ENCODE measurements around the gene KIF23.

DNA sequence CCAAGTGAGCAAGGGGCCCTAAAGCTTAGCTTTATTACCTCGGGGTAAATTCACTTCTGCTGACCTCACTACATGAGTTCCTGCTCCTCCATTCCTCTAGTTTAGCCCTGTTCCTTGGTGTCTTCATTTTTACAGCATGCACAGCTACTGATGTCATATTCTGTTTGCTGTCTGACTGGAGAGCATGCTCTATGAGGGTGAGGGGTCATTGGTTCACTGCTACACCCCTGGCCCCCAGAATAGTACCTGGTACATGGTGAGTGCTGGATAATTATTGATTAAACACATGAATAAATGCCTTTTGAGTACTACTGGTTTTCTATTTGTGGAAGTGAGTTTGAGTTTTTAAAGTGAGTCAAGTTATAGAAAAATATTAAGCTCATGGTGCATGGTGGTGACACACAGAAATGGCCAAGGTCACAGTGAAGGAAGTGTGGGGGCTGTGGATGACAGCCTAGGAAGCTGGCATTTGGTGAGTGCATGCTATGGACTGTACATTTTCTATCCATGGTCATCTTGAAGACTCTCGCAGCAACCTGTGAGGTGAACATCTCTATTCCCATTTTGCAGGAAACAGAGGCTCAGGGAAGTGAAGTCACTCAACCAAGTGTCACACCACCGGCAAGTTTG, 72.4 kb downstream of the KIF23 start:
- TF ChIP-seq, protein P1, sequence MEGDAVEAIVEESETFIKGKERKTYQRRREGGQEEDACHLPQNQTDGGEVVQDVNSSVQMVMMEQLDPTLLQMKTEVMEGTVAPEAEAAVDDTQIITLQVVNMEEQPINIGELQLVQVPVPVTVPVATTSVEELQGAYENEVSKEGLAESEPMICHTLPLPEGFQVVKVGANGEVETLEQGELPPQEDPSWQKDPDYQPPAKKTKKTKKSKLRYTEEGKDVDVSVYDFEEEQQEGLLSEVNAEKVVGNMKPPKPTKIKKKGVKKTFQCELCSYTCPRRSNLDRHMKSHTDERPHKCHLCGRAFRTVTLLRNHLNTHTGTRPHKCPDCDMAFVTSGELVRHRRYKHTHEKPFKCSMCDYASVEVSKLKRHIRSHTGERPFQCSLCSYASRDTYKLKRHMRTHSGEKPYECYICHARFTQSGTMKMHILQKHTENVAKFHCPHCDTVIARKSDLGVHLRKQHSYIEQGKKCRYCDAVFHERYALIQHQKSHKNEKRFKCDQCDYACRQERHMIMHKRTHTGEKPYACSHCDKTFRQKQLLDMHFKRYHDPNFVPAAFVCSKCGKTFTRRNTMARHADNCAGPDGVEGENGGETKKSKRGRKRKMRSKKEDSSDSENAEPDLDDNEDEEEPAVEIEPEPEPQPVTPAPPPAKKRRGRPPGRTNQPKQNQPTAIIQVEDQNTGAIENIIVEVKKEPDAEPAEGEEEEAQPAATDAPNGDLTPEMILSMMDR (conservative IDR thresholded peaks at IDR 0.05): no peak
- no peak for TF ChIP-seq EZH2 (IDR thresholded peaks at IDR 0.05; ENCODE audit: low read depth)
